Measurements from ENCODE around the gene UBAC1.

DNA sequence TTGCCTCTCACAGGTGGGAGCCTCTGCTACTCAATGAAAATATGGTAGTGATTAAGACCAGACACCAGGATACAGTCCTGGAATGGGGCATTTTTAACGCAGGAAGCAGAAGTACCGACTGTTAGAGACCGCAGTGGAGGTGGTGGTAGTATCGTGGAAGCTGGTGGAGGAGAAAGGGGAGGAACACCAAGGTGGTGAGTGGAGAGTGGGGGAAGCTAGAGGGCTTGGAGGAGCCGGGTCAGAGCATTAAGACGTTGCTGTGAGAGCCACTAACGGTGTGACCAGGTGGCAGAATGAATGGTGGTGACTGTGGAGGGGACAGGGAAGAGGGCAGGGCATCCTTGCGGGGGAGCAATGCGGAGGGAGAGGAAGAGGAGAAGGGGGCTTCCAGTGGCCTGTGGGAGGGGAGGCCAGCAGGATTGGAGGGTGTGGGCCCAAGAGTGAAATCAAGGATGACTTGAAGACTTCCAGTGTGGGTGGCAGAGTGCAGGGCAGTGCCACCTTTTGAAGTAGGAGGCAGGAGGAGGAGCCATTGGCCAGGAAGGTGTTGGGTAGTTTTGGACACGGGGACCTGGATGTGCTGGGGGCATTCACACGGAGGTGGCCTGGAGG lies 1.6 kb upstream of the UBAC1 start:
- TF ChIP-seq, protein P1, sequence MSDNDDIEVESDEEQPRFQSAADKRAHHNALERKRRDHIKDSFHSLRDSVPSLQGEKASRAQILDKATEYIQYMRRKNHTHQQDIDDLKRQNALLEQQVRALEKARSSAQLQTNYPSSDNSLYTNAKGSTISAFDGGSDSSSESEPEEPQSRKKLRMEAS (IDR thresholded peaks at IDR 0.05; ENCODE audit: low read depth) = no peak
- TF ChIP-seq JUND (IDR thresholded peaks at IDR 0.05) = no peak
- TF ChIP-seq, protein P2, sequence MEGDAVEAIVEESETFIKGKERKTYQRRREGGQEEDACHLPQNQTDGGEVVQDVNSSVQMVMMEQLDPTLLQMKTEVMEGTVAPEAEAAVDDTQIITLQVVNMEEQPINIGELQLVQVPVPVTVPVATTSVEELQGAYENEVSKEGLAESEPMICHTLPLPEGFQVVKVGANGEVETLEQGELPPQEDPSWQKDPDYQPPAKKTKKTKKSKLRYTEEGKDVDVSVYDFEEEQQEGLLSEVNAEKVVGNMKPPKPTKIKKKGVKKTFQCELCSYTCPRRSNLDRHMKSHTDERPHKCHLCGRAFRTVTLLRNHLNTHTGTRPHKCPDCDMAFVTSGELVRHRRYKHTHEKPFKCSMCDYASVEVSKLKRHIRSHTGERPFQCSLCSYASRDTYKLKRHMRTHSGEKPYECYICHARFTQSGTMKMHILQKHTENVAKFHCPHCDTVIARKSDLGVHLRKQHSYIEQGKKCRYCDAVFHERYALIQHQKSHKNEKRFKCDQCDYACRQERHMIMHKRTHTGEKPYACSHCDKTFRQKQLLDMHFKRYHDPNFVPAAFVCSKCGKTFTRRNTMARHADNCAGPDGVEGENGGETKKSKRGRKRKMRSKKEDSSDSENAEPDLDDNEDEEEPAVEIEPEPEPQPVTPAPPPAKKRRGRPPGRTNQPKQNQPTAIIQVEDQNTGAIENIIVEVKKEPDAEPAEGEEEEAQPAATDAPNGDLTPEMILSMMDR (IDR thresholded peaks at IDR 0.05) = no peak
- no peak for TF ChIP-seq EP300 (IDR thresholded peaks at IDR 0.05; ENCODE audit: borderline replicate concordance in 1 of 2, low read depth in 1 of 2, low read length in 1 of 2)

Measured in SK-N-SH (cell line).